Measurements from ENCODE around the gene NUBPL.

The NUBPL gene

GRCh38 chr14:31834616-31835015 is 273.4 kb downstream of the NUBPL start:
- TF ChIP-seq GATA2 (IDR thresholded peaks at IDR 0.05; ENCODE audit: low read depth, low read length) (no peak), GATA3 (IDR thresholded peaks at IDR 0.05; ENCODE audit: low read depth, low read length) (no peak)

GRCh38 chr14:31835049-31835448 is 273.8 kb downstream of the NUBPL start:
- TF ChIP-seq GATA2 (IDR thresholded peaks at IDR 0.05; ENCODE audit: low read depth, low read length) (no peak), GATA3 (IDR thresholded peaks at IDR 0.05; ENCODE audit: low read depth, low read length) (no peak)

- no peak for TF ChIP-seq GATA2 (IDR thresholded peaks at IDR 0.05; ENCODE audit: low read depth, low read length)
- no peak for TF ChIP-seq GATA3 (IDR thresholded peaks at IDR 0.05; ENCODE audit: low read depth, low read length)
Observed at GRCh38 chr14:31837031-31837430, 275.8 kb downstream of the NUBPL start.

- TF ChIP-seq GATA2 (IDR thresholded peaks at IDR 0.05; ENCODE audit: low read depth, low read length) (no peak), GATA3 (IDR thresholded peaks at IDR 0.05; ENCODE audit: low read depth, low read length) (no peak)
Observed at GRCh38 chr14:31842899-31843298, 281.7 kb downstream of the NUBPL start.

DNA sequence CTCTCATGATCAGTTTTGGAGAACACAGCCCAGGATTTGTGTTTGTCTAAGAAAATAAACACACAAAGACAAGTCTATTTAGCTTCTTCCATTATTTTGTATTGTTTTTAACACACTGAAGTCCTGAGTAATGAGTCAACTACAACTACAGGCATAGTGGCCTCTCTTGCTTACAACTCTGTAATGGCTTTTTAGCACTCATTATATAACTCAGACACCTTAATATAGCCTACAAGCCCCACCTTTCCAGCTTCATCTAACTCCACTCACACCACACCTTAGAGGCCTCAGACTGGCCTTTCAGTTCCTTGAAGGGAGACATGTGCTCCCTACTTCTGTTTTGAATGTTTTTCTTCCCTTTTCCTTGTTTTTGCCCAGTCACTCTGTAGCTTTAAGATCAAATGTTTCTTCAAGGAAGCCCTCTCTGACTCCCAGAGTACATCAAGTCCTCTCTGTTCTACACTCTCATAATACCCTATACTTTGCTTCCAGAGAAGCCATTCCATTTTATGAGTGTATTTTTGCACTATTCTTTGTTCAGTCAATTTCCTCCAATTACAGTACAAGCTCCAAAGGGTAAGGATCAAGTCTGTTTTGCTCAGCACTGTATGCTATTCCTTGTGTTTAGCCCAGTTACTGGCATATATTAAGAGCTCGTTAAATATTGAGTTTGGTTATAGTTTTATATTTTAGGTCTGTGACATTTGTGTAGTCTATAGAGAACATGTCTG is 282.3 kb downstream of the NUBPL start:
- no peak for TF ChIP-seq GATA2 (IDR thresholded peaks at IDR 0.05; ENCODE audit: low read depth, low read length)
- no peak for TF ChIP-seq GATA3 (IDR thresholded peaks at IDR 0.05; ENCODE audit: low read depth, low read length)

DNA sequence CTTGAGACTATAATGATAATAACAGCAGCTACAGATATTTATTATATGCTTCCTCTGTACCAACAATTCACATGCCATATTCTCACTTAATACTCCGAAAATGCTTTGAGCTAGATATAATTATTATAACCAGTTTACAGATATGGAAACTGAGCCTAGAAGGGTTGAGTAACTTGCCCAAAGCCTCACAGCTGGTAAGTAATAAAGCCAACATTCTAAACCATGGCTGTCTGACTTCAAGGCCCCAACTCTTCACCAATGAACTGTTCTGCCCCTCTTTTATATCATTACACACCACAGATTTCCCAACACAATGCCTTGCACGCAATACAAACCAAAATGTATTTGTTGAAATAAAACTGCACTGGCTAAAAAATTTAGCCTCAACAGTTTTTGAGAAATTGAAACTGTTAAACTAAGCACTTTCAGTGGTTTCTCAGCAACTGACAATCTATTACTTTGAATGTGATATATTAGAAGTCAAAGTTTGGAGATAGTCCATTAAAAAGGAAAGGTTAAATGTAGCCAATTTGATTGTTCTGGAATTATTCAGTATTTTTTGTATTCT is 293.4 kb downstream of the NUBPL start:
- TF ChIP-seq GATA2 (IDR thresholded peaks at IDR 0.05; ENCODE audit: low read depth, low read length) (no peak), GATA3 (IDR thresholded peaks at IDR 0.05; ENCODE audit: low read depth, low read length) (no peak)

- TF ChIP-seq GATA3 (IDR thresholded peaks at IDR 0.05; ENCODE audit: low read depth, low read length) (no peak), GATA2 (IDR thresholded peaks at IDR 0.05; ENCODE audit: low read depth, low read length) (no peak)
Observed at GRCh38 chr14:31855262-31855661, 294.1 kb downstream of the NUBPL start.

- no peak for TF ChIP-seq GATA3 (IDR thresholded peaks at IDR 0.05; ENCODE audit: low read depth, low read length)
- TF ChIP-seq GATA2 (IDR thresholded peaks at IDR 0.05; ENCODE audit: low read depth, low read length), result no peak
Observed at GRCh38 chr14:31858868-31859267, 297.7 kb downstream of the NUBPL start.

GRCh38 chr14:31864937-31865855 is 304.0 kb downstream of the NUBPL start:
- TF ChIP-seq GATA3 (IDR thresholded peaks at IDR 0.05; ENCODE audit: low read depth, low read length), result no peak
- TF ChIP-seq GATA2 (IDR thresholded peaks at IDR 0.05; ENCODE audit: low read depth, low read length), result no peak

DNA sequence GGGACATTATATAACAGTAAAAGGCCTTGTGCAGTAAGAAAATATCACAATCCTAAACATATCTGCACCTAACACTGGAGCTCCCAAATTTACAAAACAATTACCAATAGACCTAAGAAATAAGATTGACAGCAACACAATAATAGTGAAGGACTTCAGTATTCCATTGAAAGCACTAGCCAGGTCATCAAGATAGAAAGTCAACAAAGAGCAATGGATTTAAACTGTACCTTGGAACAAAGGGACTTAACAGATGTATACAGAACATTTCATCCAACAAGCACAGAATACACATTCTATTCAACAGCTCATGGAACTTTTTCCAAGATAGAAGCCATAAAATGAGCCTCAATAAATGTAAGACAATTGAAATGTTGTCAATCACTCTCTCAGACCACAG is 306.4 kb downstream of the NUBPL start:
- no peak for TF ChIP-seq GATA2 (IDR thresholded peaks at IDR 0.05; ENCODE audit: low read depth, low read length)
- TF ChIP-seq GATA3 (IDR thresholded peaks at IDR 0.05; ENCODE audit: low read depth, low read length), result no peak

DNA sequence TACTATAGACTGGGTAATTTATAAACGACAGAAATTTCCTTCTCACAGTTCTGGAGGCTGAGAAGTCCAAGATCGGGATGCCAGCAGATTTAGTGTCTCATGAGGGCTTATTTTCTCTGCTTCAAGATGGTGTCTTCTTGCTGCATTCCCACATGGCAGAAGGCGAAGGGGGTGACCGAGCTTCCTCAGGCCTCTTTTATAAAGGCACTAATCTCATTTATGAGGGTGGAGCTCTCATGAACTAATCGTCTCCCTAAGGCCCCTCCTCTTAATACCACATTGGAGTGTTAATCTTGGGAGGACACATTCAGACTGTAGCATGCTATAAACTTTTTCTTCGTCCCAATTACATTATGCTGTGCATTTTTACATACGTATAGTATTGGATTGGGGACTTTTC is 315.5 kb downstream of the NUBPL start:
- TF ChIP-seq GATA3 (IDR thresholded peaks at IDR 0.05; ENCODE audit: low read depth, low read length) (no peak), GATA2 (IDR thresholded peaks at IDR 0.05; ENCODE audit: low read depth, low read length) (no peak)

DNA sequence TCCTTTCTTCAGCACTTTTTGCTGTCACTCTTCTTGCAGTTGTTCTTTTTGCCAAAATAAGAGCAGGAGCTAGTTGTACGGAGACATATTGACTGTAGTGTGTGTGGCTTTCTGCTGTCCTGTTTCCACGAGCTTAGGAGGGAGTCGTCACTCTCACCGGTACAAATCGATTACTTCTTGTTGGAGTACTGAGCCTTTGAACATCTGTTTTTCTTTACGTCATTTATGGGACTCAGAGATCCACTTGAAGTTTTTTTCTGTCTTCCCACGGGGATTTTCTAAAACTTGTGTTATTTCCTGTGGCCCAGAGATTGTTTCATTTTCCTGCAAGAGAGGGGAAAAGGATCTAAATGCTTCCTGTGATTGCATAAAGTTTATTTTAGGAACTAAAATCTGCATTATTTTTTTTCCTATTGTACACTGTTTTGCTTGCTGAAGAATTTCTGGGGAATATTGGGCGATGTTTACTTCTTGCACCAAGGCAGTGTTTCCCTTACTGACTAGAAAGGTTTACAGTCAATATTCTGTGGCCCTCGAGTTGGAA is 316.1 kb downstream of the NUBPL start:
- no peak for TF ChIP-seq GATA3 (IDR thresholded peaks at IDR 0.05; ENCODE audit: low read depth, low read length)
- TF ChIP-seq GATA2 (IDR thresholded peaks at IDR 0.05; ENCODE audit: low read depth, low read length), result no peak

DNA sequence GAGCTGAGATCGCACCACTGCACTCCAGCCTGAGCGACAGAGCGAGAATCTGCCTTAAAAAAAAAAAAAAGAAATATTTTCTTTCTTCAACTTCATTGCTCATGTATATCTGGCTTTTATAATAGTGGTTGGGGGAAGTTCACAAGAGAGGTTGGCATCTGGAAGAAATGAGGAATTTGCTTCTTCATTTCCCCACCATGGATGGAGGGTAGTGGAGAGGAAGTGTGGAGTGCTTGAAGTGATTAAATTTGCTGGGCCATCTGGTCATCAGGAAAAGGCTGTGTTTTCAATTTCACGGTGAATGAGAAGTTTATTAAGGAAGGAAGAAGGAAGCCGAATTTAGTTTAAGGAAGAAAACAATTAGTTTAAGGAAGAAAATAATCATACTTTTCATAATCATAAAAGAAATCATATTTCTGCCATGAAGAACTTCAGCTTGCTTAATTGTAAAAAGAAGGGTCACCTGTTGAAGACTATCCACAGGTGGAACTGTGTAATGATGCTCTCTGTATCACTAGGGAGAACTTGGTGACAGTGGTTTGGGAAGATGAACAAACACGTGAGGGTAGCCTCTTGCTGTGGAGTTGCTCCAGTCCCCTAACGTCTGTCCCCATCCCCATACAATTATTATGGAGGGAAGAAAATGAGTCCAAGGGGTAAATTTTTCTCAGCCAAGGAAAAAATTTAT is 318.6 kb downstream of the NUBPL start:
- TF ChIP-seq GATA3 (IDR thresholded peaks at IDR 0.05; ENCODE audit: low read depth, low read length) (no peak), GATA2 (IDR thresholded peaks at IDR 0.05; ENCODE audit: low read depth, low read length) (no peak)

GRCh38 chr14:31880935-31881334 is 319.7 kb downstream of the NUBPL start:
- no peak for TF ChIP-seq GATA2 (IDR thresholded peaks at IDR 0.05; ENCODE audit: low read depth, low read length)
- no peak for TF ChIP-seq GATA3 (IDR thresholded peaks at IDR 0.05; ENCODE audit: low read depth, low read length)

Data from SH-SY5Y (cell line).